GM18507 (cell line): ENCODE measurements around the gene MICAL1.

Experiments
- DNase-seq: peaks from one replicate; pipeline ENCODE4 v3.0.0; 2011; ENCODE audit warnings: low read depth; ENCODE audit not compliant: insufficient read length; ENCODE audit errors: extremely low spot score
- FAIRE-seq: peaks from 2 replicates; lab custom pipeline; 2011; peaks lifted over from hg19 to GRCh38; lab: Jason Lieb, UNC

The MICAL1 gene

GRCh38 chr6:109455437-109456110, at the start of gene MICAL1:
MICAL1 (minus strand) TSS chr6:109455772; CDS start chr6:109454196, 1,576 bp downstream.
- FAIRE-seq (peak; percentile 64), DNase-seq (peak; percentile 57)

GRCh38 chr6:109503327-109504224, 48.0 kb upstream of the MICAL1 start:
- DNase-seq (no peak), FAIRE-seq (no peak)

GRCh38 chr6:109498936-109499335, 43.4 kb upstream of the MICAL1 start:
- FAIRE-seq: no peak
- no peak for DNase-seq

GRCh38 chr6:109498052-109498451, 42.5 kb upstream of the MICAL1 start:
- no peak for FAIRE-seq
- DNase-seq: no peak

- FAIRE-seq (no peak), DNase-seq (no peak)
Observed at GRCh38 chr6:109496036-109496772, 40.6 kb upstream of the MICAL1 start.

- FAIRE-seq: no peak
- DNase-seq: no peak
Observed at GRCh38 chr6:109493865-109494264, 38.3 kb upstream of the MICAL1 start.

GRCh38 chr6:109491207-109491938, 35.8 kb upstream of the MICAL1 start:
- no peak for FAIRE-seq
- DNase-seq: no peak

GRCh38 chr6:109490713-109491112, 35.1 kb upstream of the MICAL1 start:
- no peak for FAIRE-seq
- no peak for DNase-seq

GRCh38 chr6:109488001-109488400, 32.4 kb upstream of the MICAL1 start:
- no peak for FAIRE-seq

GRCh38 chr6:109486068-109486467, 30.5 kb upstream of the MICAL1 start:
- no peak for DNase-seq
- FAIRE-seq: no peak

More at GRCh38 chr6:109488001-109488400, 32.4 kb upstream of the MICAL1 start:
- no peak for DNase-seq

GRCh38 chr6:109485266-109485935, 29.8 kb upstream of the MICAL1 start:
- FAIRE-seq: no peak
- DNase-seq: no peak

GRCh38 chr6:109484122-109484521, 28.6 kb upstream of the MICAL1 start:
- DNase-seq (no peak), FAIRE-seq (no peak)

GRCh38 chr6:109483735-109484057, 28.1 kb upstream of the MICAL1 start:
- no peak for DNase-seq
- no peak for FAIRE-seq

- DNase-seq (peak; percentile 77), FAIRE-seq (peak; percentile 73)
Observed at GRCh38 chr6:109482905-109483734, 27.5 kb upstream of the MICAL1 start, which contains the start of gene ZBTB24. ZBTB24 (minus strand) TSS chr6:109483219; CDS start chr6:109482026, 1,193 bp downstream.

GRCh38 chr6:109480993-109481480, 25.5 kb upstream of the MICAL1 start:
- DNase-seq (no peak), FAIRE-seq (no peak)

- no peak for FAIRE-seq
Observed at GRCh38 chr6:109478841-109479624, 23.5 kb upstream of the MICAL1 start.

GRCh38 chr6:109478222-109478805, 22.7 kb upstream of the MICAL1 start:
- FAIRE-seq (no peak), DNase-seq (no peak)

More at GRCh38 chr6:109478841-109479624, 23.5 kb upstream of the MICAL1 start:
- DNase-seq: no peak
